CD4-positive, alpha-beta T cell treated with Interleukin-17A for 1 hour (primary cell): Measurements from ENCODE around the gene OR2T35.
"Not testable (repeated sequence)": the region's sequence is repeated elsewhere in the genome, so short reads cannot be mapped to it uniquely, and the experiment has no call there.

Experiments
- DNase-seq: peaks from one replicate; pipeline ENCODE4 v3.0.0-alpha.2; 2020

Gene OR2T35, protein sequence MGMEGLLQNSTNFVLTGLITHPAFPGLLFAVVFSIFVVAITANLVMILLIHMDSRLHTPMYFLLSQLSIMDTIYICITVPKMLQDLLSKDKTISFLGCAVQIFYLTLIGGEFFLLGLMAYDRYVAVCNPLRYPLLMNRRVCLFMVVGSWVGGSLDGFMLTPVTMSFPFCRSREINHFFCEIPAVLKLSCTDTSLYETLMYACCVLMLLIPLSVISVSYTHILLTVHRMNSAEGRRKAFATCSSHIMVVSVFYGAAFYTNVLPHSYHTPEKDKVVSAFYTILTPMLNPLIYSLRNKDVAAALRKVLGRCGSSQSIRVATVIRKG

DNA sequence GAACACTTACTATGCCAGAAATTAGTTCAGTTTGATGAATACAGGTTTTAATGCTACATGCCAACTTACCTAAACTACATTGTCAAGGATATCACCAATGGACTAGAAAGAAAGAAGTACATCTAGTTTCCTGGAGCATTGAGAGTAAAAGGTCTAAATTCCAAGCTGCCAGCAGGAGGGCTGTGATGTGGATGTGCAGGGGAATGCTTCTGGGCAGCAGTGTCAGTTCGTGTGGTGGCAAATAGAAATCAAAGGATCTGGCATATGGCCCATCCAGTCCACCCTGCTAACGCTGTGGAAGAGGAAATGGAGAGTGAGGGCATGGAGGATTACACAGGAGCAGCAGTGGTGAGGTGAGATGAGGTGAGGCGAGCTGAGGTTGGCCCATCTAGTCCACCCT lies at the start of gene OR2T35:
OR2T35 (minus strand) TSS at position 101 of the 400 bp plus-strand sequence. CDS start 6,020 bp downstream, outside the sequence.
- DNase-seq = not testable (repeated sequence)

DNA sequence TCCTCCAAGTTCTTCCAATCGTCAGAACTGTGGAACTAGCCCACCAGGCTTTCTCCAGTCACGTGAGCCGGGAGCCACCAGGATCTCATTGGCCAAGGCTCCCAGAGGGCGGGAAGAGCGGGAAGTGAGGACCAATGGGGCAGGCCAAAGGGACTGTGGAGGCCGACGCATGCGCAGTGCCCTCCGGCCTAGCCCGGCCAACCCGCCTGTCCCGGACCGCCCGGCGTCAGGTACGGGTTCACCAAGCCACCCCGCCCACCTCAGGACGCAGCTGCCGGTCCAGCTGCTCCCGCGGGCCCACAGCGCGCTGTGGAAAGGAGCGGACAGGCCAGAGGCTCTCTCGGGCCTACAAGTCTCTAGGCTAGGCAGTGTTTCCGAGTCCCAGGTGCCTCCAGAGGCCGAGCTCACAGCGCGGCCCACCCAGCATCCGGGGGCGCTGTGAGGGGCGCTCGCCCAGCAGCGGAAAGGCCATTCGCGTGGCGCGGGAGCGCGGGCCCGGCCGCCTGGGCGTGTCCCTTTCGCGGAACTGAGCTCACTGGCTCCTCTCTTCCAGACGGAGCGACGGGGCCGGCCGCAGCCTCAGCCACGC lies 46.6 kb upstream of the OR2T35 start:
- no peak for DNase-seq

- DNase-seq = no peak
Measured at GRCh38 chr1:248688527-248689298, 43.6 kb upstream of the OR2T35 start.

GRCh38 chr1:248686815-248687214 lies 41.7 kb upstream of the OR2T35 start:
- peak; percentile 26 for DNase-seq

DNA sequence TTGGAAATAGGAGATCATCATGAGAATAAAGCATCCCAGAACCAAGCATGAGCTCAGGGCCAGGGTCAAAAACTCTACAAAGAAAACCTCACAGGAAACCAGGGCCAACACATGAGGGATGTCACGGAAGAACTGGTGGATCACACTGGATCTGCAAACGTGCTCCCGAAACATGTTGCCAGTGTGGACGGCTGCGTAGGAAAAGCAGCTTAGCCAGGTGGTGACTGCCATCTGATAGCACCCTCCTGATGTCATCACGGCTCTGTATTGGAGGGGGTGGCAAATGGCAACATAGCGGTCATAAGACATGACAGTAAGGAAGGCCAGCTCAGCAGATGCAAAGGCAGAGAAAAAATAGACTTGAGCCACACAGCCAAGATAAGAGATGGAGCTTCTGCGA lies 36.6 kb upstream of the OR2T35 start:
- DNase-seq = no peak

GRCh38 chr1:248670003-248670402 lies 24.9 kb upstream of the OR2T35 start:
- DNase-seq = no peak

DNA sequence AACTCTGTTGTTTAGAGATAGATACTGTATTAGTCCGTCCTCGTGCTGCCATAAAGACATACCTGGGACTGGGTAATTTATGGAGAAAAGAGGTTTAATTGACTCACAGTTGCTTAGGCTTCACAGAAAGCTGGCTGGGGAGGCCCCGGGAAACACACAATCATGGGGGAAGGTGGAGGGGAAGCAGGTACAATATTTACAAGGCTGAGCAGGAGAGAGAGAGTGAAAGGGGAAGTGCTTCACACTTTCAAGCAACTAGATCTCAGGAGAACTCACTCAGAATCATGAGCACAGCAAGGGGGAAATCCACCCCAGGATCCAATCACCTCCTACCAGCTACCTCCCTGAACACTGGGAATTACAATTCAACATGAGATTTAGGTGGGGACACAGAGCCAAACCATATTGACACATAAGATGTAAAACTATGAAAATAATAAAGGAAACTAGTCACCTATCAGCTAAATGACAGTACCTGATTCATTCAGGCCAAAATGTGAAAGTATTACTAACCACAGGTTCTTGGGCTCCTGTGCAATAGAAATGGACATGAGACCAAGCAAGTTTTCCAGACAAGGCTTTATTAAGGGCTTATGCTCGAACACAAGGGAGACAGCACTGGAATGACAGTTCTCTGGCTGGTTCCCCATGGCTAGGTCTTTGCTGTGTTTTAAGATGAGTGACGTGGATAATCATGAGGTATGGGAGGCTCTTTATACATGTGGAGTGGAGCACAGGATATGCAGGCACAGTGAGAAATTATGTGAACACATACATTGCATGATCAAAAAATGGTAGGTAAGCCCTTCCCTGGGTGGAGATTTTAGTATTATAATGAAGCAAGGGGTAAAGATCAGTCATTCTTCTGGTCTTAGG lies 18.6 kb upstream of the OR2T35 start:
- not testable (repeated sequence) for DNase-seq

DNA sequence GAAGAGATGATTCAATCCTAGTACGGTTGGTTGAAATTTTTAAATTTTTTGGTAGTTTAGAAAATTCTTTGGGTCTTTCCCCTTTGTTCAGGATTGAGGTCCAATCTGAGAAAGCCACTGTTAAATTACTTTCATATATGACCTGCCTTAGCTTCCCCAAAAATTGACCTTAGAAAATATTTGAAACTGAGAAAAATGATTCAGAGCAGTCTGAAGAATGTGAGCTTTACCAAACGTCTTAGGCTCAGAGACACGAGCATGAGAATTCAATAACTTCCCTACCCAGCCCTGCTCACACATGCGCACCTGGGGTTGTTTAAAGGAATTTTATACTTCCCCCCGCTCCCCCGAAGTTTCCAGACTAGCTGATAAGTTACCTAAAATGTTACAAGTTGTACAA lies 11.7 kb upstream of the OR2T35 start:
- DNase-seq = not testable (repeated sequence)

- DNase-seq = not testable (repeated sequence)
Measured at GRCh38 chr1:248655354-248655753, 10.3 kb upstream of the OR2T35 start, which contains the start of gene OR2T27. TSS of gene OR2T27 (minus strand) at chr1:248655528. CDS start at chr1:248650884, 4,644 bp downstream.

- DNase-seq = not testable (repeated sequence)
Measured at GRCh38 chr1:248648770-248649536, 3.9 kb upstream of the OR2T35 start.

DNA sequence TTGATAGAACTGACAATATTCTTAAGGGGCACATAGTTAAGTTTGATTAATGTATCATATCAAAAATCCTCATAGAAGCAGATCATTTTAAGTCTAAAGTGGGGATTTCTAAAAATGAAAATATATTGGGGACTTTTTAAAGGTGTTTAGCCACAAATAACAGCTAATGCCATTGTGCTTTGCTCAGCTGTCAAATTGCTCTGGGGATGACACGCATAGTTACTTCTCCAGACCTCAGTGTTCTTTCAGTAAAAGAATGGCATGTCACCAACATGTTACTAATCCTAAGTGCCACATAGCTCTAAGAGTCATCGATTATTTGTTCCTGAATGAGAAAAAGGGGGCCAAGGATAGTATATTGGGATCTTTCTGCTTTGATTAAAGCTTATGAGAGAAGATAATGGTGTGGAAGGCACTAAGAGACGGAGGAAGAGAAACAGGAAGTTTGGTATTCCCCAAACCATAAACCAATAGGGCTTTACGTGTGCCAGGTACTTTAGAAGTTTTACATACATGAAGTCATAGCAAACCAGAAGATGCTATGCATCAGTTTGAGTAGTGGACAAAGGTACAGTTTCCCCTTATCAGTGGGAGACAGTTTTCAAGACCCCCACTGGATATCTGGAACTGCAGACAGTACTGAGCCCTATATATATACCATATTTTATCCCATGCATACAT lies 2.0 kb downstream of the OR2T35 start:
- not testable (repeated sequence) for DNase-seq

DNA sequence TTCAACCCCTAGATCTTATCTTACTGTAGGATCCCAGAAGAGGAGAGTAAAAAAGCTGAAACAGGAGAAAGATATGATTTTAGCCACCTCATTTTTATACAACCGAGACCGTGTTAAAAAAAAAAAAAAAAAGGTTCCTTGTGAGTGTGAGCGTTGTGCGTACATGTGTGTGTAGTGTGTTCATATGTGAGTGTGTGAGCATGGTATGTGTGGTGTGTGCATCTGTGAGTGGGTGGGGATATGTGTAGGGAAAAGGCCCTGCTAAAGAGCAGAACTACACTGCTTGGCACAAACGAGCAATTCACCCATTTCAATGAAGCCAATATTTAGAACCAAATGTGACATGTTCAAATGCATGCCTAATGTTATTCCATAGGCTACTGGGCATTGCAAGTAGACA lies 3.5 kb downstream of the OR2T35 start:
- not testable (repeated sequence) for DNase-seq

DNA sequence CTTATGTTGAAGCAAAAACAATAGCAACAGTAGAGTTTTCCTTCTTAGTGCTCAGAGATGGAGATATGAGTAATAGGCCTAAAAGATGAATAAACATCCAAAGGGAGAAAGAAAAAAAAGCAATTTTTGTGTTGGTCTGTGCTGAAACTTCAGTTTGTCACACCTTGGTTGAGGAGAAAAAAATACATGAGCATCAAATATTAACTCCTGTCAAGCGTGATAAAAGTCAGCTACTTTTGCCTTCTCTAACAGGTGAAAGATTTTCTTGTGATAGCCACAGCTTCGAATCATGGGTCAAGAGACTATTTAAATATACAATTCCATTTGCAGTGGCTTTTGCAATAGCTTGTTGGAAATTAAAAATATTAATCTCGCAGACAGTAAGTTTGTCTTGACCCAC lies 4.2 kb downstream of the OR2T35 start:
- not testable (repeated sequence) for DNase-seq

GRCh38 chr1:248639652-248640051 lies 5.4 kb downstream of the OR2T35 start:
- not testable (repeated sequence) for DNase-seq

DNA sequence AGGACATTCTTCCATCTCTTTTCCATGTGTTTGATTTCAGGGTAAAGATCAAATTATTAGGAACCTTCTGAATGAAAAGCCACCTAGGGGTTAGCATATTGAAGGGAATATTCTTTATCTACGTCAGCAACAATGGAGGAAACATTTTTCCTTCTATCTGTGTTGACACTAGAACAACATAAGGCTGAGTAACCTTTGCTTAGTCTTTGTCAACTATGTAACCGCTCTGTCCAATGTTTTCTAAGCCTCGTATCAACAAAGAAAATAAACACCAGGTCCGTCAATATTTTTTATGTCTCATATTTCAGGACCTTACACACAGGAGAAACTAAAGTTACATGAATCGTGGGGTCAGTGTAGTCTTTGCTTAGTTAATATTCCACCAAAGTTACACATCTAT lies 8.5 kb downstream of the OR2T35 start:
- DNase-seq = not testable (repeated sequence)

DNA sequence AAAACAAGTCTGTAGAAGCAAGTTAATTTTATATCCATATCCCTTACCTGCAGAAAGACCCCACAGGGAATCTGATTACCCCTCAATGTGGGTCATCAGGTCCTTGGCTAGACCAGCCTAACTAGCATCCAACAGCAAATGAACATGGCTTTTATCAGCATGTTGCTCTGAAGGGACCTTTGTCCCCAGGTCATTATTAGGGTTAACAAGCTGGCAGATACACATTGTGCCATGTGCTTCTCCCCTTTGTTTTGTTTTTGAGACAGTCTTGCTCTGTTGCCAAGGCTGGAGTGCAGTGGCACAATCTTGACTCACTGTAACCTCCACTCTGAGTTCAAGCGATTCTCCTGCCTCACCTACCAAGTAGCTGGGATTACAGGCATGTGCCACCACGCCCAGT lies 10.1 kb downstream of the OR2T35 start, which contains the start of gene OR2T11:
OR2T11 (minus strand) TSS at position 101 of the 400 bp plus-strand sequence. CDS start 7,963 bp downstream, outside the sequence.
- DNase-seq = not testable (repeated sequence)

DNA sequence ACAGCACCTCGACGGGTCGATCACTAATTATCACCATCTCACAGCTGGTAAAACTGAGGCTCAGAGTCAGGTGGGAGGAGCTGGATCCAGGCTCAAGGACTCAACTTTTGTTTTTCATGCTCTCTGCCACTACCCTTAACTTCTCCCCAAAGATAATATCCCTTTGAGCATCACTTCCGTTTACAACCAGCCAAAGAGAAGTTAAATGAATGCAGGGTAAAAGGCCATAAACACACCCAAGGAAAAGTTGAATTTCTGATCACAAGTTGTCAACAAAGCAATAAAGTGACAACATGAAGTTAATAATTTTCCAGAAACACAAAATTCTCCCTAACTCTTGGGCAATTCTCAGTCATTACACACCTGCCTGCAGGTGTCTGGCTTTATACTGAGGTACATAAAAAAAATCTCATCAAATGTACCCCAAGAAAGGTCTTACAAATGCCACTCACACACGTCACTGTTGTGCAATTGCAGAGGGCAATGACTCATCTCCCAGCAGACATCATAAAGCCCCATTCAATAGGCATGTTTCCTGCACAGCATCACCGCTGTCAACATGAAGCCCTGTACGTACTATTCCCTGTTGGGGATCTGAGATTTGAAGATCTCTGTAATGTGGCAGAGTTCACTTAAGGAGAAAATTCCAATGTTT lies 13.6 kb downstream of the OR2T35 start:
- no peak for DNase-seq

GRCh38 chr1:248630551-248630950 lies 14.5 kb downstream of the OR2T35 start:
- DNase-seq = no peak

DNA sequence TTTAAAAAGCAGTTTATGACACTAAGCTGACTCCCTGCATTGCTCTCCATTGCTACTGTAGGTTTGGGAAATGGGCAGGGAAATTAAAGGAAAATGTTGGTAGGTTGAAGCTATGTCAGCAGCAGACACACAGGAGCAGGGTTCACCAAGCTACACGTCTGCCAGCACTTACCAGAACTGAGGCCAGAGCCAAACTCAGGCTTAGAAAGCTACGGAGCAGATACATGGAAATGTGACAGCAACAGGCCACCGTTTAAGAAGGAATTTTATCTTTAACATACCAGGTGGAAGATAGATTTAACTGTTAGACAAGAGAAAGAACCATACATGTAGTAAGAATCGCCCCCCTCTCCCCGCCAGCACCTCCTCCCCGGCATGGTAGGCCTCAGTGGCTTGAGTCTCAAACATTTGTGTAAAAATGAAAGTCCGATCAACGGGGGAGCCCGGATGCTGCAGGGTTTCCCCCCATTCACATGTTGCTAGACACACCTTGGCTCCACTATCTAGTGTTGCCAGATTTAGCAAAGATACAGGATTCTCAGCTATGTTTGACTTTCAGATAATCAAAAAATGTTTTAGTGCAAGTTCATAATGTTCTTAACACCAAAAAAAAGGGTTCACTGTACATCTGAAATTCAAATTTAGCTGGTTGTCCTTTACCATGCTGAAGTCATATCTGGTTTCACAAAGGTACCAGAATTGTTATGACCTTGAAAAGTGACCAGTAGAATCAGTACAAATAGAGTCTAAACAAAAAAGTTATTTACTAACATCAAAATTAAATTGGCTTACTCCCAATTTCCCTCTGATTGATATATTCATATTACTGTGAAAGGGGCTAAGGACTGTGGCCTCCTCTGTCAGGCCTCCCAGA lies 16.9 kb downstream of the OR2T35 start:
- DNase-seq = no peak
